Measurements from ENCODE around the gene HCFC1R1.

HCFC1R1 gene

GRCh38 chr16:2981177-2981898, 42.4 kb downstream of the HCFC1R1 start:
- in situ Hi-C loops (cut with MboI; ENCODE audit: low sequenced_read_pairs, unreplicated experiment) = no loop called here
- no peak for DNase-seq (ENCODE audit: low spot score)
- no peak for TF ChIP-seq CTCF (IDR thresholded peaks at IDR 0.05; ENCODE audit: borderline replicate concordance, control extremely low read depth, extremely low read depth, insufficient read depth, missing control alignments)

GRCh38 chr16:2980227-2981176, 43.2 kb downstream of the HCFC1R1 start, which contains the start of gene PKMYT1:
PKMYT1 (minus strand) TSS chr16:2980446; CDS start chr16:2979657, 789 bp downstream.
- peak; percentile 100 for DNase-seq (ENCODE audit: low spot score)
- no peak for TF ChIP-seq CTCF (IDR thresholded peaks at IDR 0.05; ENCODE audit: borderline replicate concordance, control extremely low read depth, extremely low read depth, insufficient read depth, missing control alignments)
- in situ Hi-C loops (cut with MboI; ENCODE audit: low sequenced_read_pairs, unreplicated experiment) = no loop called here

- no peak for TF ChIP-seq CTCF (IDR thresholded peaks at IDR 0.05; ENCODE audit: borderline replicate concordance, control extremely low read depth, extremely low read depth, insufficient read depth, missing control alignments)
- in situ Hi-C loops (cut with MboI; ENCODE audit: low sequenced_read_pairs, unreplicated experiment) = no loop called here
- DNase-seq (ENCODE audit: low spot score) = no peak
Observed at GRCh38 chr16:2979669-2980226, 44.0 kb downstream of the HCFC1R1 start.

GRCh38 chr16:2977440-2977839, 46.3 kb downstream of the HCFC1R1 start:
- no peak for DNase-seq (ENCODE audit: low spot score)
- no peak for TF ChIP-seq CTCF (IDR thresholded peaks at IDR 0.05; ENCODE audit: borderline replicate concordance, control extremely low read depth, extremely low read depth, insufficient read depth, missing control alignments)
- in situ Hi-C loops (cut with MboI; ENCODE audit: low sequenced_read_pairs, unreplicated experiment) = no loop called here

- TF ChIP-seq CTCF (IDR thresholded peaks at IDR 0.05; ENCODE audit: borderline replicate concordance, control extremely low read depth, extremely low read depth, insufficient read depth, missing control alignments) = no peak
- in situ Hi-C loops (cut with MboI; ENCODE audit: low sequenced_read_pairs, unreplicated experiment) = no loop called here
- DNase-seq (ENCODE audit: low spot score) = no peak
Observed at GRCh38 chr16:2976673-2977072, 47.1 kb downstream of the HCFC1R1 start.

GRCh38 chr16:2976201-2976600, 47.5 kb downstream of the HCFC1R1 start:
- in situ Hi-C loops (cut with MboI; ENCODE audit: low sequenced_read_pairs, unreplicated experiment) = no loop called here
- TF ChIP-seq CTCF (IDR thresholded peaks at IDR 0.05; ENCODE audit: borderline replicate concordance, control extremely low read depth, extremely low read depth, insufficient read depth, missing control alignments) = no peak
- DNase-seq (ENCODE audit: low spot score) = no peak
